Kasumi-1 (cell line): ENCODE measurements around the gene CEP19.

Experiments used
- DNase-seq, 2 experiments: peaks; one replicate each; lab custom pipeline; 2025; lab: John Stamatoyannopoulos, UW

Gene CEP19

DNA sequence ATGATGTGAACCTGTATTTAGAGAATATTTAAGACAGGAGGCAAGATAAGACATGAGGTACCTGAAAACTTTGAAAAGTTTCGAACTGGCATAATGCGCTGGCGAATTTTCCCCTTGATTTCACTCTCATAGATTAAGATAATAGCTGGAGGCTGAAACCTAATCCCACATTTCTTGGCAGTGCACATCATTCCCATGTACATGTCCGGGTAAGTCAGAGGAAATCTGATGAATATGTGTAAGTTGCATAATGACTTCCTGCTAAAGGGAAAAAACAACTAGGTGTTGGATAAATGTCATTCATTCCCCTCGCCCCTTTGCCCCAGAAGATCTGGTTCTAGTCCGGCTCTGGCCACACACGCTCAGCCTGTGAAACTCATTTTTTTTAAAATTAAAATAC lies 3.6 kb downstream of the CEP19 start:
- no peak for DNase-seq

GRCh38 chr3:196707566-196707965 lies 4.5 kb downstream of the CEP19 start:
- DNase-seq: no peak

GRCh38 chr3:196706731-196707130 lies 5.3 kb downstream of the CEP19 start:
- DNase-seq: no peak

- no peak for DNase-seq
Measured at GRCh38 chr3:196706327-196706726, 5.7 kb downstream of the CEP19 start.

DNA sequence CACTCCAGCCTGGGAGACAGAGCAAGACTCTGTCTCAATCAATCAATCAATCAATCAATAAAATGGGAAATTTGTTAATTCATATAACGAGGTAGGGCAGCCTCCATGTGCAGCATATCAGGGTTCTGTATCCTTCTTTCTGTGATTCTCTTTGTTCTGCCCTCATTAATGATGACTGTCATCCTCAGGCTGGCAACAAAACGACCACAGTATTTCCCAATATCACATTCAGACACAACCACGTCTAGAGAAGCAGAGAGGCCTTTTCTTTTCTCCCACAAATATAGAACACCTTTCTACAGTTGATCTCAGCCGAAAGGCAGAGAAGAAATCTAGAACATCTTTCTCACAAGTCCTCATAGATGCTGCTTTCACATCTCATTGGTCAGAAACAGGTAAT lies 11.2 kb downstream of the CEP19 start:
- DNase-seq: no peak

- no peak for DNase-seq
Measured at GRCh38 chr3:196699749-196700148, 12.3 kb downstream of the CEP19 start.

- no peak for DNase-seq
Measured at GRCh38 chr3:196697270-196697669, 14.8 kb downstream of the CEP19 start.

- no peak for DNase-seq
Measured at GRCh38 chr3:196695849-196696226, 16.2 kb downstream of the CEP19 start.

DNA sequence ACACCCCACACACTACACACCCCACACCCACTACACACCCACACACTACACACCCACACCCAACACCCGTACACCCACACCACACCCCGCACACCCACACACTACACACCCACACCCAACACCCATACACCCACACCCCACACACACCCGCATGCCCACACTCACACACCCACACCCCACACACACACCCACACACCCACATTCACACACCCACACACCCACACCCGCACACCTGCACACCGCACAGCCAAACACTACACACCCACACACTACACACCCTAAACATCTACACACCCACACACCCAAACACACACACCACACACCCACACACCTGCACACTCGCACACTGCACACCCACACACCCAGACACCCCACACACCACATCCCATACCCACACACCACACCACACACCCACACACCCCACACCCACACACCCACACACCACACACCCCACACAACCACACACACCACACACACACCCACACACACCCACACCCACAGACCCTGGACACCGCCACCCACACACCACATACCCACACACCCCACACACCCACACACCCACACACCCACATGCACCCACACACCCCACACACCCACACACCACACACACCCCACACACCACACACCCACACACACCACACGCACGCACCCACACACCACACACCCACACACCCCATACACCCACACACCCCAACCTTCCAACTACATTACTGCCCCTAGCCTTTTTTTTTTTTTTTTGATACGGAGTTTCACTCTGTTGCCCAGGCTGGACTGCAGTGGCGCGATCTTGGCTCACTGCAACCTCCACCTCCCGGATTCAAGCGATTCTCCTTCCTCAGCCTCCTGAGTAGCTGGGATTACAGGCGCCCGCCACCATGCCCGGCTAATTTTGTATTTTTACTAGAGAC lies 16.9 kb downstream of the CEP19 start:
- DNase-seq: no peak

- peak; percentile 39 to 45 for DNase-seq
Measured at GRCh38 chr3:196694202-196694638, 17.8 kb downstream of the CEP19 start.

- no peak for DNase-seq
Measured at GRCh38 chr3:196691386-196691785, 20.7 kb downstream of the CEP19 start.

DNA sequence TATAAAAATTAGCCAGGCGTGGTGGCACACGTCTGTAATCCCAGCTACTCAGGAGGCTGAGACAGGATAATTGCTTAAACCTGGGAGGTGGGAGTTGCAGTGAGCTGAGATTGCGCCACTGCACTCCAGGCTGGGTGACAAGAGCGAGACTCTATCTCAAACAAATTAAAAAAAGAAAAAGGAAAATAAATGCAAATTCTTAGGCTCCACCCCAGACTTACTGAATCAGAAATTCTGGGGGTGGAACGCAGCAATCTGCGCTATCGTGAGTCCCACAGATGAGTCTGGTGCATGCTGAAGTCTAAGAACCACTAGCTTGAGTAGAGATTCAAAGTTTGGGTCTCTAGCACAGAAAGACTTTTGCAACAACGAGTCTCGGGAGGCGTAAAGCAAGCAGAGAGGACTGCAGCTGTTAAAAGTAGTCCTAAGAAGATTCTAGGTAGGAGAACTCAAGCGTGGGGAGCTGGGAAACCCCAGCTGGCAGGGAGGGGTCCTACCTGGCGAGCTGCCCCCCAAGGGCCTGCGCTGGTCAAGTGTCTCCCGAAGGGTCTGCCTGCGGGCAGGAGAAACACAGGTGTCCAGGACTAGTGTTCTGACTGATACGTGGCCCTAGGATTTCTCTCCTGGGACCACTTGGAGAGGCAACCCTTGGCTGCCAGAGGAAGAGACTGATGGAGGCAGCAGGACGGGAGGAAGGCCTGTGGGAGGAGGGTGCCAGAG lies 21.9 kb downstream of the CEP19 start:
- no peak for DNase-seq

GRCh38 chr3:196688349-196688748 lies 23.7 kb downstream of the CEP19 start:
- peak; percentile 86 to 90 for DNase-seq

- no peak for DNase-seq
Measured at GRCh38 chr3:196686436-196686835, 25.6 kb downstream of the CEP19 start.

DNA sequence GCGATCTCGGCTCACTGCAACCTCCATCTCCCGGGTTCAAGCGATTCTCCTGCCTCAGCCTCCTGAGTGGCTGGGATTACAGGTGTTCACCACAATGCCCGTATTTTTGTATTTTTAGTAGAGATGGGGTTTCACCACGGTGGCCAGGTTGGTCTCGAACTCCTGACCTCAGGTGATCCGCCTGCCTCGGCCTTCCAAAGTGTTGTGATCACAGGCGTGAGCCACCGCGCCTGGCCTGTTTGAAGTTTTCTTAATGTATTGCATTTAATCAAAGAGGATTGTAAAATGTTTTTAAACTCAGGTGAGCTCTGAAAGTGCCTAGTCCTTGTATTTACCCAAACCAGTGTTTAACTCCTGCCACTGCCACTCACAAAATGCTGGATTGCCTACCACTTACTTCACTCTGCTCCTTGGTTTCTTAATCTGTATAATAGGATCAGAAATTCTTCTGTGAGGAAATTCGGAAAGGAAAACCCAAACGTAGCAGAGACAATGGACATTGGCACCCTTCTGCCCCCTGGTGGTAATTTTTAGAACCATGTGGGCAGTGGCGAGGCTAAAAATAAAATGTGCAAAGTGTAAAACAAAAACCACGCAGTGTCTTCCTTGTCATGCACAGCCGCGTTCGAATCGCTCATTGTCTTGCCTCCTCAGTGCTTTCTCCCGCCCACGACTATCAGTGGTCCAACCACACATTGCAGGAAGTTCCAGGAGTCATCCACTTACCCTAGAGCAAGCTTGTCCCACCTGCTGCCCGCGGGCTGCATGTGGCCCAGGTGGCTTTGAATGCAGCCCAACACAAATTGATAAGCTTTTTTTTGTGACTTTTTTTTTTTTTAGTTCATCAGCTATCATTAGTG lies 27.3 kb downstream of the CEP19 start:
- DNase-seq: peak; percentile 87 to 90

GRCh38 chr3:196677931-196678330 lies 34.1 kb downstream of the CEP19 start:
- no peak for DNase-seq

DNA sequence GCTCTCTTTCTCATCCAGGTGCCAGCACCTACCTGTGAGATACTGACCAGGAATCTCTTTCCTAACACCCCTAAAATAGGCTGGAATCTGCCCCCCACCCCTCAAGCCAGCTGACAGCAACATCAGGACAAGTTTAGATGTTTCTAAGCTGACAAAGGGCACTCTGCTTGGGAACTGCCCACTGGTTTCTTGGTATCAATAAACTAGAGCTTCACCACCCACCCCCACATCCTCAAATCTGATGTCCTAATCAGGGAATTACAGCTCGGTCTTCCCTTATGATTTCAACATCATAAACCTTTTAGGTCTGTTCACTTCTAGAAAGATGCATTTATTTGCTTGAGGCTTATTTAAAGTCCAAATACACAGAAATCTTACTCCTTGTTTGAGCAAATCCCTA lies 34.7 kb downstream of the CEP19 start:
- DNase-seq: no peak

- no peak for DNase-seq
Measured at GRCh38 chr3:196673632-196674031, 38.4 kb downstream of the CEP19 start.

DNA sequence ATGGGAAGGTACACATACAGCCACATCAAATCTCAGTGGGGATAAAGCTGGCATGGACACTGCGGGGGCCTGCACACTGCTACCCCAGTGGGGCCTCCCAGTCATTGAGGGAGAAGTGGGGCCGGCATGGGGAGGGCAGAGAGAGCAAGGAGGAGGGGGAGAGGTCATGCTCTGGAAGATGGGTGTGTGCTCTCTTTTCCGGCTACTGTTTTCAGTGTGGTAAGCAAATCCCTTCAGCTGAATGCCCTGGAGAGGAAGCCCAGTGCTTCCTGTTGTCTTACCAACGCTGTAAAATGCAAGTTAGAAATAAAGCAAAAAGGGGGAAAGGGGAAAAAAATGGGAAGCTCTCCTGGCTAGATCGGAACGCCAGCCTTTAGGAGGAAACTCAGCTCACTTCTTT lies 41.7 kb downstream of the CEP19 start:
- peak; percentile 11 to 34 for DNase-seq

- DNase-seq: no peak
Measured at GRCh38 chr3:196667056-196667825, 44.8 kb downstream of the CEP19 start.
